Measurements from ENCODE around the gene NUDT14.

Gene NUDT14

DNA sequence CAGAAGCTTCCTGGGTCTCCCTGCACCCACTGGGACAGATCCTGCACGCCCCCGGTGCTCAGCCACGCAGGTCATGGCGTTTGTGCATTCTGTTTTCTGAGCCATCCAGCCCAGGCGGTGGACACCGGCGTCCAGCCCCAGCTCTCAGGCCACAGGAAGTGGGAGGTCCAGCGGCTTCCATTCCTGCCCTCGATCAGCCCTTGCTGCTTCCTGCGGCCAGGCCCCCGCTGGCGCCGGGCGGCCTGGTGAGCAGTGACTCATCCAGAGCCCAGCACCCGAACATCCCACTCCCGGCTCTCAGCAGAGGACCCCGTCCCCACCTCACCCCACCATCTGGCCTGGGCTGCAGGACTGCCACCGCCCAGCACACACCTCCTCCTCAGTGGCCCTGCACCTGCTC, 18.0 kb upstream of the NUDT14 start:
- in situ Hi-C loops (cut with HindIII; ENCODE audit: low sequenced_read_pairs): no loop called here

- in situ Hi-C loops (cut with HindIII; ENCODE audit: low sequenced_read_pairs): no loop called here
Measured at GRCh38 chr14:105198588-105198987, 17.5 kb upstream of the NUDT14 start.

- in situ Hi-C loops (cut with HindIII; ENCODE audit: low sequenced_read_pairs): no loop called here
Measured at GRCh38 chr14:105197211-105197641, 16.1 kb upstream of the NUDT14 start.

DNA sequence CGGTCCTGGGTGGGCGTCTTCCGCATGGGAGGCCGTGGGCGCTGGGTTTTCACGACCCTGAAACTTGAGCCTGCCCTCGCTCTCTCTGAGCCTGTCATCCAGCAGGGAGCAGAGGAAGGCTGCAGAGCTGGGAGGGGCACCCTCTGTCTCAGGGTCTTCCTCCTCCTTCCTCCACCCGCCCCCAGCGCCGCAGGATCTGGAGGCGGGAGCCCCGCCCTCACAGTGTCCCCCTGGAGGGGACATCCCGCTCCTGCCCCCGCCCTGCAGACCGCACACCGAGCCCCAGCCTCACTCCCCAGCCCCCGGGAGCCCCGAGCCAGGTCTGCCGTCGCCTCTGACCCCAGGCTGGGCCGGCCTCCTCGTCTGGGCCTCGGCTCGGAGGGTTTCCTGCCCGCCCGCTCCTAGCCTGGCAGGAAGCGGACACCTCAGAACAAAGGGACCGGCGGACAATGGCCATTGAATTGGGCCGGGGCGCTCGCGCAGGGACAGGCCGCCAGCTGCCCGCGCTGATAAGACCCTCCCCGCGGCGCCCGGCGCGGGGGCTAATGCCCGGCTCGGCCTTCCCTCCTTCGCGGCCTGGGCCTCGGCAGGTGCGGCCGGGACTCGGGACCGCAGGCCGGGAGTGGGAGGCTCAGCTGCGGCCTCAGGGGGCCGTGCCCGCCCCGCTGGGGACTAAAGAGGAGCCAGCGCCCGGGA, 15.3 kb upstream of the NUDT14 start:
- in situ Hi-C loops (cut with HindIII; ENCODE audit: low sequenced_read_pairs): no loop called here

DNA sequence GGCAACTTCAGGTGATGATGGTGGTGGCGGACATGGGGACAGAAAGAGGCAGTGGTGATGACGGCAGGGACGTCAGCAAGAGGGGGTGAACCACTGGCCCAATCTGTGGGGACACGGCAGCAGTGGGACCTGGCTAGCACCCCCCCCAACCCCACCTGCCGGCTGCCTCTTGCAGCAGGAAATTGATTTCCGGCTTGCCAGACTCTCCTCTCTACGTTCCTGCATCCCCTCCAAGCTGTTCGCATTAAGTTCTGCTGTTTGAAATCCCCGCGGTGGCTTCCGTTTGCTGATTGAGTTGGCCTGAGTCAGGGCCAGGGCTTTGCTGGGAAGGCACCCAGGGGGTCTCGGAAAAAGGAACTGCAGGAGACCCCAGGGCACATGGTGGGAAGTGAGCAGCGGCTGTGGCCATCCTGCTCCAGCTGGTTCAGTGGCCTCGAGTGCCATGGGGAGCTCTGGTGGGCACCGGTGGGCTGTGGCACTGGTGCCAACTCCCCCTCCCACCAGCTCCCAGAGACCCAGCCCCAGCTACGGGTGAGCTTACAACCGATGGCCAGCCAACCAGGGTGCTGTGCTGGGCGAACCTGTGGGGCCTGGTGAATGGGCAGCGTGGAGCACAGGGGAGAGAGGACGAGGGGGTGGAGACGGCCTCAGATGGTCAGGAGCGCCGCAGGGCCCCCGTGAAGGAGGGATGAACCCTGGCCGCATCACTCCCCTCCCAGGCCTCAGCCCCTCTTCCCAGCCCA, 14.6 kb upstream of the NUDT14 start:
- in situ Hi-C loops (cut with HindIII; ENCODE audit: low sequenced_read_pairs): no loop called here

GRCh38 chr14:105195051-105195450, 13.9 kb upstream of the NUDT14 start:
- in situ Hi-C loops (cut with HindIII; ENCODE audit: low sequenced_read_pairs): no loop called here

- in situ Hi-C loops (cut with HindIII; ENCODE audit: low sequenced_read_pairs): no loop called here
Measured at GRCh38 chr14:105193916-105194782, 13.0 kb upstream of the NUDT14 start.

- in situ Hi-C loops (cut with HindIII; ENCODE audit: low sequenced_read_pairs): no loop called here
Measured at GRCh38 chr14:105192866-105193731, 12.0 kb upstream of the NUDT14 start.

DNA sequence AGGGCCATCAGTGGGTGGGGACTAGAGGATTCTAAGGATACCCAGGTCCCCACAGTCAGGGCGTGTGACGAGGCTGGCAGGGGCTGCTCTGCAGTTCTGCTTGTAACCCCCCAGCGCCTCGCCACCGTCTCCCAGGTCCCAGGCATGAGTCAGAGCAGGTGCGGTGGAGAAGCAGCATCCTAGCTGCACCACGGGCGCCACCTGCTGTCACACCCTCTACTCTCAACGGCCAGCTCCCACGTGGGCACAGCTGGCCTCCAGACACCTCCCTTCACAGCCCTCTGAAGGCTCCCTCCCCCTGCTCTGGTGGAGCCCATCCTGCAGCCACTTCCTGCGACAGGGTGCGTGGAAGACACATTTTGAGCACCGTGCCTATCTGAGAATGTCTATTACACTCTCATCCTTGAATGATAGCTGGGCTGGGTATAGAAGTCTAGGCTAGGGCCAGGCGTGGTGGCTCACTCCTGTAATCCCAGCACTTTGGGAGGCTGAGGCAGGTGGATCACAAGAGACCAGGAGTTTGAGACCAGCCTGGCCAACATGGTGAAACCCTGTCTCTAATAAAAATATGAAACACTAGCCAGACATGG, 6.9 kb upstream of the NUDT14 start:
- in situ Hi-C loops (cut with HindIII; ENCODE audit: low sequenced_read_pairs): no loop called here

GRCh38 chr14:105187116-105187515, 6.0 kb upstream of the NUDT14 start:
- in situ Hi-C loops (cut with HindIII; ENCODE audit: low sequenced_read_pairs): no loop called here

GRCh38 chr14:105185973-105186372, 4.9 kb upstream of the NUDT14 start:
- in situ Hi-C loops (cut with HindIII; ENCODE audit: low sequenced_read_pairs): no loop called here

GRCh38 chr14:105185001-105185400, 3.9 kb upstream of the NUDT14 start:
- in situ Hi-C loops (cut with HindIII; ENCODE audit: low sequenced_read_pairs): no loop called here

- in situ Hi-C loops (cut with HindIII; ENCODE audit: low sequenced_read_pairs): no loop called here
Measured at GRCh38 chr14:105184461-105184860, 3.3 kb upstream of the NUDT14 start.

- in situ Hi-C loops (cut with HindIII; ENCODE audit: low sequenced_read_pairs): no loop called here
Measured at GRCh38 chr14:105182296-105183020, 1.3 kb upstream of the NUDT14 start.

GRCh38 chr14:105181549-105182295, 610 bp upstream of the NUDT14 start:
- in situ Hi-C loops (cut with HindIII; ENCODE audit: low sequenced_read_pairs): no loop called here

DNA sequence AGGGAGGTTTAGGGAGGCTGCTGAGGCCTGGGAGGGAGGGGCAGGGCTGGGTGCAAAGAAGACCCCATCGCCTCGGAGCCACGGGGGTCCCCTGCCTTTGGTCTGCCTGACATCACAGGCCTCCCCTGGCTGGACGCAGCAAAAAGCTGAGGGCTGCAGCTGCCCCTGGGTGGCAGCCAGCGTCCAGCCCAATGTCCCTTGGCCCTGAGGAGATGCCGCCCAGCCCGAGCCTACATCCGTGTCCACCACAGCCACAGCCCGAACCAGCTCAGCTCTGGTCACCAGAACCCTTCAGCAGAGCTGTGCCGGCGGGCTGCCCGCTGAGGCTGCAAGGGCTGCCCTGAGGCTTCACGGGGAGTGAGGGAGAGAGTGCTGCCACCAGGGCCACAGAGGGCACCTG, 1.9 kb downstream of the NUDT14 start:
- in situ Hi-C loops (cut with HindIII; ENCODE audit: low sequenced_read_pairs): no loop called here

- in situ Hi-C loops (cut with HindIII; ENCODE audit: low sequenced_read_pairs): no loop called here
Measured at GRCh38 chr14:105178868-105179140, 2.3 kb downstream of the NUDT14 start.

GRCh38 chr14:105178069-105178867, 2.8 kb downstream of the NUDT14 start:
- in situ Hi-C loops (cut with HindIII; ENCODE audit: low sequenced_read_pairs): no loop called here

Measured in DLD1 (cell line).